ENCODE data around the gene CDK17. TPM values are rescaled to one million over a fixed set of nuclear protein-coding genes. Genes with fewer than 3 reads are reported as not detected.

CDK17 gene
- total and polyA plus RNA-seq, 2 of the 8 experiments (the other 6 are each of a cell fraction or from before 2014, with no cell fraction given), result 5.8 to 20.0 TPM

DNA sequence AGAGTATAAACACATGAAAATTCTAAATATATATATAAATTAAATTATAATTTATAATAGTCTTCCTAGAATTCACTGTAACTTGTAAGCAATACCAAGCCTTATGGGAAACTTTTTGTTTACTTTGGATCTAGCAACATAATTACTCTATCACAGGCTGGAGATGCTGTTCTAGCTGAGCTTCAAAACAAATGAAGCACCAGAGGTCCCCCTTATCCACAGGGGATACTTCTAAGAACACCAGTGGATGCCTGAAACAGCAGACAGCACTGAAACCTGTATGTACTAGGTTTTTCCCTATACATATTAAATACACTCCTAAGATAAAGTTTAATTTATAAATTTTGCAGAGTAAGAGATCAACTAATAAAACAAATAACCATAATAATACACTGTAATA, 96.6 kb downstream of the CDK17 start:
- no peak overlapping the region for H3K56ac ChIP-seq (replicated peaks; ENCODE audit: insufficient read length, low read depth, low read length)
- no peak overlapping the region for H2BK12ac ChIP-seq (ENCODE audit: low read depth, low read length)
- no peak overlapping the region for H3K4me2 ChIP-seq (ENCODE audit: insufficient read depth in 1 of 2, low read depth in 2 of 2, low read length in 2 of 2)
- no peaks in the 10 kb centered on the region for H4K20me1 ChIP-seq (replicated peaks in 1 of 2; ENCODE audit: control insufficient read depth in 1 of 2, insufficient read depth in 2 of 2, low read length in 2 of 2)
- no peaks in the 10 kb centered on the region for H3K27me3 ChIP-seq (replicated peaks in 1 of 4; ENCODE audit: control insufficient read depth in 3 of 4, extremely low read depth in 1 of 4, insufficient read depth in 3 of 4, low read length in 3 of 4)
- no peak overlapping the region for H4K5ac ChIP-seq (ENCODE audit: insufficient read length, low read depth, low read length)
- H4K91ac ChIP-seq (replicated peaks; ENCODE audit: insufficient read length, low read length), result no peak overlapping the region
- no peak overlapping the region for H3K18ac ChIP-seq (ENCODE audit: extremely low read depth, low read length)
- CTCF ChIA-PET (ENCODE audit: partially characterized antibody), result interaction anchor here (0.6 to 1.7 kb wide), 4 partner anchors 37 to 190 kb away, joined by 3 to 4 read pairs (median 4); partner anchors contain the start of gene CDK17
- no peak overlapping the region for H3K14ac ChIP-seq (ENCODE audit: insufficient read length)
- no peaks in the 10 kb centered on the region for H3K9me3 ChIP-seq (ENCODE audit: insufficient read depth in 2 of 2, low read depth in 1 of 2, low read length in 1 of 2)
- H4K8ac ChIP-seq (ENCODE audit: extremely low read depth, insufficient read depth, low read length), result no peak overlapping the region
- no peak overlapping the region for H2BK20ac ChIP-seq (ENCODE audit: low read length)
- H3K23me2 ChIP-seq (ENCODE audit: low read depth, low read length), result no peaks in the 10 kb centered on the region
- no peak overlapping the region for H2AFZ ChIP-seq (ENCODE audit: low read length)
- H3K4ac ChIP-seq (replicated peaks; ENCODE audit: insufficient read length, low read depth, low read length), result no peak overlapping the region
- H2BK120ac ChIP-seq (replicated peaks; ENCODE audit: low read depth, low read length), result no peak overlapping the region
- no peak overlapping the region for H2BK15ac ChIP-seq (ENCODE audit: low read length)
- H3K9ac ChIP-seq (replicated peaks in 1 of 4; ENCODE audit: extremely low read depth in 1 of 4, low read depth in 3 of 4, low read length in 3 of 4), result no peak overlapping the region
- no peaks in the 10 kb centered on the region for H3K79me1 ChIP-seq (ENCODE audit: low read depth, low read length)
- H3K23ac ChIP-seq (ENCODE audit: insufficient read length), result no peak overlapping the region
- H3K79me2 ChIP-seq (ENCODE audit: control insufficient read depth in 1 of 2, insufficient read depth in 2 of 2, low read length in 2 of 2), result no peaks in the 10 kb centered on the region
- no peaks in the 10 kb centered on the region; a peak in 2 of 7 replicates for H3K4me1 ChIP-seq (replicated peaks in 1 of 4; ENCODE audit: control insufficient read depth in 3 of 4, insufficient read depth in 4 of 4, low read length in 3 of 4)
- FAIRE-seq (no peak), DNase-seq (ENCODE audit: low read depth in 1 of 2, low spot score in 2 of 2) (no peak)
- H3K4me3 ChIP-seq (ENCODE audit: extremely low read depth in 1 of 4, insufficient read depth in 2 of 4, low read depth in 3 of 4, low read length in 4 of 4), result no peak overlapping the region
- no peak overlapping the region for H2BK5ac ChIP-seq (ENCODE audit: low read depth, low read length)
- no peak overlapping the region for H2AK5ac ChIP-seq (ENCODE audit: low read depth, low read length)
- POLR2A ChIA-PET (ENCODE audit: partially characterized antibody), result interaction anchor here (1.5 kb wide), 1 partner anchor 12 kb away, joined by 8 read pairs; no protein-coding TSS in a partner anchor
- H3K36me3 ChIP-seq (ENCODE audit: control insufficient read depth in 2 of 4, insufficient read depth in 4 of 4, low read length in 3 of 4), result peaks cover 0 to 4% (median 0%) of the 10 kb centered on the region in 4 experiments; a peak in 1 of 8 replicates
- no peak overlapping the region for H3K27ac ChIP-seq (ENCODE audit: low read depth, low read length)
- TF ChIP-seq RAD21 (IDR thresholded peaks at IDR 0.05 in 1 of 2, conservative IDR thresholded peaks at IDR 0.05 in 1 of 2; ENCODE audit: low read depth in 2 of 2, low read length in 2 of 2) (no peak), HDAC2 (IDR thresholded peaks at IDR 0.05; ENCODE audit: borderline replicate concordance in 1 of 2, low read depth in 2 of 2, low read length in 2 of 2) (no peak), CTCF (IDR thresholded peaks at IDR 0.05; ENCODE audit: control extremely low read depth in 1 of 3, insufficient read depth in 1 of 3, low read depth in 1 of 3, low read length in 3 of 3) (no peak), TAF7 (optimal IDR thresholded peaks at IDR 0.05; ENCODE audit: borderline replicate concordance, low read depth, low read length) (no peak), BRCA1 (IDR thresholded peaks at IDR 0.05; ENCODE audit: low read depth, low read length) (no peak), JUN (IDR thresholded peaks at IDR 0.05; ENCODE audit: low read depth, low read length) (no peak), NANOG (IDR thresholded peaks at IDR 0.05; ENCODE audit: insufficient read depth, low read depth, low read length, poor library complexity, severe bottlenecking) (no peak), SUZ12 (IDR thresholded peaks at IDR 0.05; ENCODE audit: low read length) (no peak), PHF8 (conservative IDR thresholded peaks at IDR 0.05; ENCODE audit: low read depth, low read length) (no peak), BACH1 (IDR thresholded peaks at IDR 0.05; ENCODE audit: low read length) (no peak), TEAD4 (IDR thresholded peaks at IDR 0.05; ENCODE audit: low read depth, low read length) (no peak), SRF (IDR thresholded peaks at IDR 0.05; ENCODE audit: low read depth, low read length) (no peak)
